ENCODE data around the gene TBC1D32.

TBC1D32 gene

DNA sequence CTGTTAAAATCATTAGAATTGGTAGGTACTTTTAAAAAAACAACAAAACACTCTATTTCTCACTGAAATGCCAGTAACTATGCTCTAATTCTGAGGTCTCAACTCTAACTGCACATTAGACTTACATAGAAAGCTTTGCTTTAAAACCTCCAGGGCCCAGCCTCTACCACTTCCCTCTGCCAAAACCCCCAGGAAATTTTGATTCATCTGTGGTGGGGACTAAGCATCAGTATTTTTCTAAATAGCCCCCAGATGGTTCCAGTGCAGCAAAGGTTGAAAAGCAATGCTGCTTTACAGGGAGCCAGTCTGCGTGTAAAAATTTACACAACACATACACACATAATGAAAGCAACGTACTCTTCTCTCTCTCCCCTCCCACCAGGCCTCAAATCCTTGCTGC is 3.8 kb downstream of the TBC1D32 start:
- Histone ChIP-seq H3K79me2 (ENCODE audit: control insufficient read depth, insufficient read depth, low read length, poor library complexity) (peaks cover 2% of the 10 kb centered on the region), H2BK12ac (ENCODE audit: low read length) (no peak overlapping the region), H3K27me3 (ENCODE audit: insufficient read depth, low read length) (no peaks in the 10 kb centered on the region), H3K9ac (ENCODE audit: low read length) (no peak overlapping the region), H3K4me3 (ENCODE audit: low read depth, low read length) (no peak overlapping the region), H3K14ac (ENCODE audit: low read length) (no peak overlapping the region), H3K4me2 (ENCODE audit: low read length) (no peak overlapping the region), H2BK5ac (ENCODE audit: low read depth, low read length, poor library complexity) (no peak overlapping the region), H2AFZ (ENCODE audit: insufficient read depth, low read length, poor library complexity) (no peak overlapping the region), H3K27ac (ENCODE audit: low read depth, low read length) (no peak overlapping the region), H3K36me3 (ENCODE audit: control insufficient read depth in 1 of 2, insufficient read depth in 2 of 2, low read length in 2 of 2) (no peaks in the 10 kb centered on the region), H3K9me3 (ENCODE audit: insufficient read depth, low read depth, low read length) (no peaks in the 10 kb centered on the region), H3K4me1 (ENCODE audit: control insufficient read depth in 1 of 2, insufficient read depth in 2 of 2, low read length in 2 of 2) (no peaks in the 10 kb centered on the region), H3K23ac (ENCODE audit: low read length) (no peak overlapping the region), H2AK5ac (ENCODE audit: low read length) (no peak overlapping the region), H3K18ac (ENCODE audit: low read length) (no peak overlapping the region), H4K12ac (ENCODE audit: low read depth, low read length) (no peak overlapping the region), H3K4ac (ENCODE audit: low read depth, low read length) (no peak overlapping the region), H4K91ac (ENCODE audit: low read depth, low read length) (no peak overlapping the region), H2BK120ac (ENCODE audit: insufficient read depth, low read length, poor library complexity) (no peak overlapping the region), H3K79me1 (ENCODE audit: low read length) (peaks cover 5% of the 10 kb centered on the region), H4K8ac (ENCODE audit: low read depth, low read length) (no peak overlapping the region)
- no peak for DNase-seq
- no CpG with 5 or more reads among the region's 2 CpGs for WGBS (ENCODE audit: extremely low coverage, insufficient coverage, insufficient read length)

DNA sequence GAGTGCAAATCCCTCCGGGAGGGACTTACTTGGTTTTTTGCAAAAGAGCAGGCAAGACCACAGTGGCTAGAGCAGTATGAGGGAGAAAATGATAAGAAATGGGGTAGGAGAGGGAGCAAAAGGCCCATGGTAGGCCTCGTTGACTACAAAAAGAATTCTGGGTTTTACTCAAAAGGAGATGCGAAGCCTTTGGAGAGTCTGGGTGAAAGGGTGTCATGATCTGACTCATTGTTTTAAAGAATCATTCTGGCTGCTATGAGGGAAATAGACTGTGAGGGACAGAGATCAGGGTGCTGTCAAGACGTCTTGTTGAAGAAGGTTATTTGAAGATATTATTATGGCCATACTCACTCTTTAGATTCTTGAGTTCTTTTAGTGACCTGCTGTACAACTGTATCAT is 13.0 kb downstream of the TBC1D32 start:
- H3K9me3 ChIP-seq (ENCODE audit: insufficient read depth, low read depth, low read length): no peaks in the 10 kb centered on the region
- no peak overlapping the region for H2BK5ac ChIP-seq (ENCODE audit: low read depth, low read length, poor library complexity)
- no peak overlapping the region for H4K8ac ChIP-seq (ENCODE audit: low read depth, low read length)
- no peak overlapping the region for H3K18ac ChIP-seq (ENCODE audit: low read length)
- no peak overlapping the region for H2AK5ac ChIP-seq (ENCODE audit: low read length)
- no peak overlapping the region for H3K27ac ChIP-seq (ENCODE audit: low read depth, low read length)
- no peaks in the 10 kb centered on the region for H3K79me2 ChIP-seq (ENCODE audit: control insufficient read depth, insufficient read depth, low read length, poor library complexity)
- H2AFZ ChIP-seq (ENCODE audit: insufficient read depth, low read length, poor library complexity): no peak overlapping the region
- no peak overlapping the region for H3K4me2 ChIP-seq (ENCODE audit: low read length)
- peak in 1 of 2 donors; percentile 10 for DNase-seq
- no CpG with 5 or more reads among the region's 4 CpGs for WGBS (ENCODE audit: extremely low coverage, insufficient coverage, insufficient read length)
- H3K36me3 ChIP-seq (ENCODE audit: control insufficient read depth in 1 of 2, insufficient read depth in 2 of 2, low read length in 2 of 2): peaks cover 0 to 1% of the 10 kb centered on the region in 2 experiments
- H4K91ac ChIP-seq (ENCODE audit: low read depth, low read length): no peak overlapping the region
- no peak overlapping the region for H3K9ac ChIP-seq (ENCODE audit: low read length)
- no peak overlapping the region for H2BK12ac ChIP-seq (ENCODE audit: low read length)
- H3K14ac ChIP-seq (ENCODE audit: low read length): no peak overlapping the region
- no peaks in the 10 kb centered on the region for H3K4me1 ChIP-seq (ENCODE audit: control insufficient read depth in 1 of 2, insufficient read depth in 2 of 2, low read length in 2 of 2)
- no peak overlapping the region for H4K12ac ChIP-seq (ENCODE audit: low read depth, low read length)
- no peaks in the 10 kb centered on the region for H3K27me3 ChIP-seq (ENCODE audit: insufficient read depth, low read length)
- H3K23ac ChIP-seq (ENCODE audit: low read length): no peak overlapping the region
- H3K4me3 ChIP-seq (ENCODE audit: low read depth, low read length): no peak overlapping the region
- no peak overlapping the region for H3K4ac ChIP-seq (ENCODE audit: low read depth, low read length)
- no peak overlapping the region for H2BK120ac ChIP-seq (ENCODE audit: insufficient read depth, low read length, poor library complexity)
- no peaks in the 10 kb centered on the region for H3K79me1 ChIP-seq (ENCODE audit: low read length)

DNA sequence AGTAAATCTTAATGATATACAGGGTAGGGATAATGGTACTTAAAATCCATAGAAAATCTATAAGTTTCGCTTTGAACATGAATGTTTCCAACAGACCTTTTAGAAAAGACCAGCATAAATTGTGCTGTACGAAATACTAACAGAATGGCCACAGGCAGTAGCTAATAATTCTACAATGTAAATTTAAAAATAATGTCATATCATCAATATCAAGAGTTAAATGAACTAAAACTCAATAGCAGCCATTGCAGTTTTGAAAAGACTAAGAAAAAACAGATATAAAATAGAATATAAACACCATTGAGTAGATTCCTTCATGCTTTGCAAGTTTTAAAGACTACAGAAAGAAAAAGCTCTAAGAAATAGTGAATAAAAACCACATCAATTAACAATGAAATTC is 14.7 kb downstream of the TBC1D32 start:
- H3K27me3 ChIP-seq (ENCODE audit: insufficient read depth, low read length): no peaks in the 10 kb centered on the region
- H2BK5ac ChIP-seq (ENCODE audit: low read depth, low read length, poor library complexity): no peak overlapping the region
- H3K14ac ChIP-seq (ENCODE audit: low read length): no peak overlapping the region
- no peak overlapping the region for H3K27ac ChIP-seq (ENCODE audit: low read depth, low read length)
- H4K12ac ChIP-seq (ENCODE audit: low read depth, low read length): no peak overlapping the region
- H3K79me2 ChIP-seq (ENCODE audit: control insufficient read depth, insufficient read depth, low read length, poor library complexity): no peaks in the 10 kb centered on the region
- WGBS (ENCODE audit: extremely low coverage, insufficient coverage, insufficient read length): no CpG with 5 or more reads among the region's 2 CpGs
- no peak overlapping the region for H2BK120ac ChIP-seq (ENCODE audit: insufficient read depth, low read length, poor library complexity)
- no peak overlapping the region for H3K9ac ChIP-seq (ENCODE audit: low read length)
- H2AK5ac ChIP-seq (ENCODE audit: low read length): no peak overlapping the region
- H4K91ac ChIP-seq (ENCODE audit: low read depth, low read length): no peak overlapping the region
- H3K23ac ChIP-seq (ENCODE audit: low read length): no peak overlapping the region
- H2BK12ac ChIP-seq (ENCODE audit: low read length): no peak overlapping the region
- no peaks in the 10 kb centered on the region for H3K4me1 ChIP-seq (ENCODE audit: control insufficient read depth in 1 of 2, insufficient read depth in 2 of 2, low read length in 2 of 2)
- H3K79me1 ChIP-seq (ENCODE audit: low read length): no peaks in the 10 kb centered on the region
- H3K36me3 ChIP-seq (ENCODE audit: control insufficient read depth in 1 of 2, insufficient read depth in 2 of 2, low read length in 2 of 2): peaks cover 0 to 1% of the 10 kb centered on the region in 2 experiments
- no peak for DNase-seq
- no peak overlapping the region for H3K4me3 ChIP-seq (ENCODE audit: low read depth, low read length)
- no peak overlapping the region for H2AFZ ChIP-seq (ENCODE audit: insufficient read depth, low read length, poor library complexity)
- no peak overlapping the region for H4K8ac ChIP-seq (ENCODE audit: low read depth, low read length)
- no peaks in the 10 kb centered on the region for H3K9me3 ChIP-seq (ENCODE audit: insufficient read depth, low read depth, low read length)
- H3K18ac ChIP-seq (ENCODE audit: low read length): no peak overlapping the region
- H3K4me2 ChIP-seq (ENCODE audit: low read length): no peak overlapping the region
- no peak overlapping the region for H3K4ac ChIP-seq (ENCODE audit: low read depth, low read length)

DNA sequence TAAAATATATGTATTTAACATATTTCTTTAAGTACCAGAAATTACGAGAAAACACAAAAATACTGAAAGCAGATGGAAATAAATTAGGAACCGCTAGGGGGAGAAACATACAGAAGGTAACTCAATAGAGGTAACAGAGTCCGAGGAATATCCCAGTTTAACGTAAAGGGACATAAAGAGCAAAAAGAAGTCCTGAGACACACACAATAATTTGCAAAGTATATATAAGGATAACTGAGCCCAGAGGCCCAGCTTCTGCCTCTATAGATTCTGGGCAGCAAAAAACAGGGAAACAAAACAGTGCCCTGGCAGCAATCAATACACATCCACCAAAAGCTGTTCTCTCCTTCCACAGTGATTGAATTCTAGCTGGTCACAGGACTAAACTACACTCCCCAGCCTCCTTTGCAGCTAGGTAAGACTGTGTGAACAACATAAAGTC is 15.1 kb downstream of the TBC1D32 start:
- H3K79me2 ChIP-seq (ENCODE audit: control insufficient read depth, insufficient read depth, low read length, poor library complexity): no peaks in the 10 kb centered on the region
- no peak overlapping the region for H2BK12ac ChIP-seq (ENCODE audit: low read length)
- DNase-seq: peak in 1 of 2 donors; percentile 62
- H3K4me2 ChIP-seq (ENCODE audit: low read length): peak overlapping the region; percentile 62
- no peak overlapping the region for H4K8ac ChIP-seq (ENCODE audit: low read depth, low read length)
- H3K4ac ChIP-seq (ENCODE audit: low read depth, low read length): no peak overlapping the region
- H3K4me3 ChIP-seq (ENCODE audit: low read depth, low read length): no peak overlapping the region
- H3K9ac ChIP-seq (ENCODE audit: low read length): no peak overlapping the region
- no peak overlapping the region for H3K14ac ChIP-seq (ENCODE audit: low read length)
- no peak overlapping the region for H3K23ac ChIP-seq (ENCODE audit: low read length)
- no peak overlapping the region for H4K91ac ChIP-seq (ENCODE audit: low read depth, low read length)
- no peak overlapping the region for H3K18ac ChIP-seq (ENCODE audit: low read length)
- no peaks in the 10 kb centered on the region for H3K27me3 ChIP-seq (ENCODE audit: insufficient read depth, low read length)
- H3K36me3 ChIP-seq (ENCODE audit: control insufficient read depth in 1 of 2, insufficient read depth in 2 of 2, low read length in 2 of 2): peaks cover 0 to 1% of the 10 kb centered on the region in 2 experiments
- H3K4me1 ChIP-seq (ENCODE audit: control insufficient read depth in 1 of 2, insufficient read depth in 2 of 2, low read length in 2 of 2): no peaks in the 10 kb centered on the region
- no peaks in the 10 kb centered on the region for H3K79me1 ChIP-seq (ENCODE audit: low read length)
- H2AK5ac ChIP-seq (ENCODE audit: low read length): no peak overlapping the region
- H2AFZ ChIP-seq (ENCODE audit: insufficient read depth, low read length, poor library complexity): no peak overlapping the region
- H2BK5ac ChIP-seq (ENCODE audit: low read depth, low read length, poor library complexity): no peak overlapping the region
- no CpG with 5 or more reads among the region's 4 CpGs for WGBS (ENCODE audit: extremely low coverage, insufficient coverage, insufficient read length)
- no peak overlapping the region for H4K12ac ChIP-seq (ENCODE audit: low read depth, low read length)
- H2BK120ac ChIP-seq (ENCODE audit: insufficient read depth, low read length, poor library complexity): no peak overlapping the region
- no peak overlapping the region for H3K27ac ChIP-seq (ENCODE audit: low read depth, low read length)
- no peaks in the 10 kb centered on the region for H3K9me3 ChIP-seq (ENCODE audit: insufficient read depth, low read depth, low read length)

Data from trophoblast cell (in vitro differentiated cells and primary cell).